ENCODE measurements around the gene CLIP1.

The CLIP1 gene

DNA sequence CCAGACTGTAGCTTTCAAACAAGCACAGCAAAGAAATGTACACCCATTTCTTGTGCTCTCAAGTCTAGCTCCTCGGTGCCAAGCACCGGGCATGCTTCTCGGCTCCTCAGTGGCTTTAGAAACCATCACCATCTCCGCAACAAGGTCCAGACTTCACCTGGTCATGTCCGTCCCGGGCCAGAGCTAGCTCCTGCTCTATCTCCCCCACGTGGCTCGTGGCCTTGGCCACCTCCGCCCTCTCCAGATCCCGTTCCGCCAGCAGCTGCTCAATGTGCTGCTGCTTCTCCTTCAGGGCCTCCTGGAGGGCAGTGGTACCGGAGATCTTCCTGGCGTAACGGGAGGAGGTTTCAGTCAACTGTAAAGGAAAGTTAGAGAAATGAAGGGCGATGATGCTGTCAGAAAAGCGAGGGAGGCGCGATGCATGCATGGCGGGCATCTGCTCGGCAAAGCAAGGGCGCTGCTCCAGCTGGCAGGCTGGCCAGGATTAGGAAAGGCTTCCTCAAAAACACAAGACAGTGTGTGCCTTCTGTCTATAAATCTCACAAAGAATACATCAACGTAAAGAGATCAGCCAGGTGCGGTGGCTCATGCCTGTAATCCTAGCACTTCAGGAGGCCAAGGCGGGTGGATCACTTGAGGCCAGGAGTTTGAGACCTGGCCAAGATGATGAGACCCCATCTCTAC is 67.4 kb downstream of the CLIP1 start:
- TF ChIP-seq EZH2 (IDR thresholded peaks at IDR 0.05; ENCODE audit: borderline replicate concordance, low read length) (no peak), CTCF (IDR thresholded peaks at IDR 0.05; ENCODE audit: low read length) (no peak)
- Histone ChIP-seq H3K27ac (ENCODE audit: low read depth, low read length, poor library complexity, severe bottlenecking) (no peak overlapping the region), H4K20me1 (ENCODE audit: insufficient read depth, low read length) (no peaks in the 10 kb centered on the region), H3K4me2 (ENCODE audit: low read length) (no peak overlapping the region), H3K4me1 (ENCODE audit: insufficient read depth, low read length, severe bottlenecking) (no peaks in the 10 kb centered on the region), H3K27me3 (ENCODE audit: insufficient read depth, low read length) (no peaks in the 10 kb centered on the region), H3K9me2 (ENCODE audit: low read depth, low read length) (no peaks in the 10 kb centered on the region), H3F3A (ENCODE audit: insufficient read depth, low read length) (no peaks in the 10 kb centered on the region), H3K79me2 (ENCODE audit: insufficient read depth, low read length) (no peaks in the 10 kb centered on the region), H3K9ac (ENCODE audit: low read length) (no peak overlapping the region), H3K9me3 (ENCODE audit: low read length) (no peaks in the 10 kb centered on the region), H3K4me3 (ENCODE audit: low read depth, low read length, poor library complexity, severe bottlenecking) (no peak overlapping the region), H3K36me3 (ENCODE audit: insufficient read depth, low read length) (peaks cover 26% of the 10 kb centered on the region; the same call in 1 of the 2 replicates), H2AFZ (ENCODE audit: low read length) (no peak overlapping the region)

DNA sequence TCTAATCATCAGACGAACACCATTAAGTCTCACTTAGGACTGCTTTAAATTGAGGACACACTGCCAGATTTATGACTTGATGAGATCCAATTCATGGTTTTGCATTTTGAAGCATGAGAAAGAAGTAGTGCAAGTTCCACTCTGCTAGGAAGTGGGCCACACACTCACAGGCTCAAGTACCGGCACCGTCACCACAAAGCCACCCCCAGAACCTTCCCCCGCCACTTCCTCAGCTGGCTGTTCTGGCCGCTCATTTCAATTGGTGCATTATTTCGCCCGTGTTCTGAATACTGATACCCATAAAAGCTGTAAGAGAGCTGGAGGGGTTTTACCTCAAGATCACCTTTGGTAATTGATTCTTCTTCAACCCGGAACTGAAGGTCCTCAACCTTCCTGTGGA is 70.1 kb downstream of the CLIP1 start:
- Histone ChIP-seq H3K36me3 (ENCODE audit: insufficient read depth, low read length) (peaks cover 26% of the 10 kb centered on the region; the same call in 1 of the 2 replicates), H3K4me2 (ENCODE audit: low read length) (no peak overlapping the region), H3K9ac (ENCODE audit: low read length) (no peak overlapping the region), H3K4me1 (ENCODE audit: insufficient read depth, low read length, severe bottlenecking) (no peaks in the 10 kb centered on the region), H3F3A (ENCODE audit: insufficient read depth, low read length) (no peaks in the 10 kb centered on the region), H3K9me3 (ENCODE audit: low read length) (no peaks in the 10 kb centered on the region), H3K27me3 (ENCODE audit: insufficient read depth, low read length) (no peaks in the 10 kb centered on the region), H4K20me1 (ENCODE audit: insufficient read depth, low read length) (no peaks in the 10 kb centered on the region), H3K27ac (ENCODE audit: low read depth, low read length, poor library complexity, severe bottlenecking) (no peak overlapping the region), H2AFZ (ENCODE audit: low read length) (no peak overlapping the region), H3K4me3 (ENCODE audit: low read depth, low read length, poor library complexity, severe bottlenecking) (no peak overlapping the region), H3K9me2 (ENCODE audit: low read depth, low read length) (no peaks in the 10 kb centered on the region), H3K79me2 (ENCODE audit: insufficient read depth, low read length) (no peaks in the 10 kb centered on the region)
- TF ChIP-seq CTCF (IDR thresholded peaks at IDR 0.05; ENCODE audit: low read length) (no peak), EZH2 (IDR thresholded peaks at IDR 0.05; ENCODE audit: borderline replicate concordance, low read length) (no peak)

- TF ChIP-seq EZH2 (IDR thresholded peaks at IDR 0.05; ENCODE audit: borderline replicate concordance, low read length) (no peak), CTCF (IDR thresholded peaks at IDR 0.05; ENCODE audit: low read length) (no peak)
- no peaks in the 10 kb centered on the region for H3K4me1 ChIP-seq (ENCODE audit: insufficient read depth, low read length, severe bottlenecking)
- no peak overlapping the region for H3K4me2 ChIP-seq (ENCODE audit: low read length)
- H3K4me3 ChIP-seq (ENCODE audit: low read depth, low read length, poor library complexity, severe bottlenecking) = no peak overlapping the region
- no peak overlapping the region for H2AFZ ChIP-seq (ENCODE audit: low read length)
- no peaks in the 10 kb centered on the region for H3K79me2 ChIP-seq (ENCODE audit: insufficient read depth, low read length)
- no peak overlapping the region for H3K27ac ChIP-seq (ENCODE audit: low read depth, low read length, poor library complexity, severe bottlenecking)
- peaks cover 24% of the 10 kb centered on the region; the same call in 1 of the 2 replicates for H3K36me3 ChIP-seq (ENCODE audit: insufficient read depth, low read length)
- H3K9me3 ChIP-seq (ENCODE audit: low read length) = no peaks in the 10 kb centered on the region
- H4K20me1 ChIP-seq (ENCODE audit: insufficient read depth, low read length) = no peaks in the 10 kb centered on the region
- no peaks in the 10 kb centered on the region for H3K27me3 ChIP-seq (ENCODE audit: insufficient read depth, low read length)
- H3F3A ChIP-seq (ENCODE audit: insufficient read depth, low read length) = no peaks in the 10 kb centered on the region
- H3K9ac ChIP-seq (ENCODE audit: low read length) = no peak overlapping the region
- H3K9me2 ChIP-seq (ENCODE audit: low read depth, low read length) = no peaks in the 10 kb centered on the region
Measured at GRCh38 chr12:122350141-122350848, 72.2 kb downstream of the CLIP1 start.
